Dedifferentiated amniotic fluid mesenchymal stem cell (primary cell): ENCODE results near the gene RASSF8.
A peak's percentile ranks its signal among the peaks of the same experiment; 100 is the strongest.

ENCODE experiments used
- DNase-seq: peaks from one replicate; pipeline ENCODE4 v3.0.0-alpha.2; 2016; ENCODE audit errors: extremely low spot score

Gene RASSF8

GRCh38 chr12:26124446-26125399, 166.2 kb downstream of the RASSF8 start, which contains the start of gene BHLHE41:
TSS of gene BHLHE41 (minus strand) at chr12:26125037. CDS start at chr12:26124779, 258 bp downstream.
- peak; percentile 53 for DNase-seq

GRCh38 chr12:26125400-26126339, 167.2 kb downstream of the RASSF8 start:
- DNase-seq = peak; percentile 58

- DNase-seq = peak; percentile 78
These were observed 168.1 kb downstream of the RASSF8 start for GRCh38 chr12:26126340-26127284.

- no peak for DNase-seq
These were observed 168.9 kb downstream of the RASSF8 start for GRCh38 chr12:26127404-26127803.

GRCh38 chr12:26128168-26128567, 169.7 kb downstream of the RASSF8 start:
- no peak for DNase-seq
